HG03175 (cell line): ENCODE measurements around the gene PRSS8.
"Not testable (repeated sequence)": the region's sequence is repeated elsewhere in the genome, so short reads cannot be mapped to it uniquely, and the experiment has no call there.

Experiments used
- ATAC-seq: cut with Tn5 transposase; IDR thresholded peaks from one replicate; pipeline ENCODE4 v1.9.1; 2021; ENCODE audit warnings: mild to moderate bottlenecking, moderate library complexity; ENCODE audit not compliant: unreplicated experiment

The PRSS8 gene

GRCh38 chr16:31145398-31145990 lies 10.0 kb upstream of the PRSS8 start:
- ATAC-seq, result no peak

DNA sequence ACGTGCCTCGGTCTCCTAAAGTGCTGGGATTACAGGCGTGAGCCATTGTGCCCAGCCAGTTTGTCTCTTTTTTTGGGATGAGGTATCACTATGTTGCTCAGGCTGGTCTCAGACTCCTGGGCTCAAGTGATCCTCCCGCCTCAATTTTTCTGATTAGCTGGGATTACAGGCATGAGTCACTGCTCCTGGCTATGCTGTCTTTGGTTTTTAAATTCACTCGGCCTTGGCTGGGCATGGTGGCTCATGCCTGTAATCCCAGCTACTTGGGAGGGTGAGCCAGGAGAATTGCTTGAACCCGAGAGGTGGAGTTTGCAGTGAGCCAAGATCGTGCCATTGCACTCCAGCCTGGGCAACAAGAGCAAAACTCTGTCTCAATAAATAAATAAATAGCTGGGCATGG lies 8.9 kb upstream of the PRSS8 start:
- ATAC-seq, result not testable (repeated sequence)

GRCh38 chr16:31143694-31144148 lies 8.2 kb upstream of the PRSS8 start:
- no peak for ATAC-seq

DNA sequence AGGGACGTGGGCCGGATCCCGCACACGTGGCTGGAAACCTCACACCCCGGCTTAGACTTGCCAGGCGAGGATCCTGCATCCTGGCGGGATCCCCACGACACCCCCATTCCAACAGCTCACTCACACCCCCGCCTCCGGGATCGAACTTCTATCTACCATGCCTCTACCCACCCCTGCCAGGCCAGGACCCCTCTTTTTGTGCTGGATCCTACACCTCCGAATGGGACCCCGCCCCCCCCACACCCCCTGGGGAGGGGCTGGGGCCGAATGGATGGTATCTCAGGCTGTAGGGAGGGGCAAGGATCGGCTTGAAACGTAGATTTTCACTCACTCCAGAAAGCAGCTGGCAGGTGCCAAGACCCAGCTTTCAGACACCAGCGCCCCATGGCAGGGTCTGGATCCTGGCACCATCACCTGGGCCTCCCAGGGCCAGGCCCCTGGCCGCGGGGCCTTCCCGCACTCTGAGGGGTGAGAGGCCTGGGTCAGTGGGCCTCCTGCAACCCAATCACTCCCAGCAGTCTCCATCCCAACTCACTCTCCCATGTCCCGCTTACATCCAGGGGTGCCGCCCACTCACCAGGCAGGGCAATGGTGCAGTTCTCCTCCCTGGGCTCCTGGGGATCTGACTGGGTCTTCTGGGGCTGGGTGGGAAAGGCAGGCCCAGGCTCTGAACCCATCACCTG lies 7.6 kb upstream of the PRSS8 start:
- ATAC-seq, result no peak

GRCh38 chr16:31142109-31143010 lies 6.8 kb upstream of the PRSS8 start:
- peak; percentile 89 for ATAC-seq

DNA sequence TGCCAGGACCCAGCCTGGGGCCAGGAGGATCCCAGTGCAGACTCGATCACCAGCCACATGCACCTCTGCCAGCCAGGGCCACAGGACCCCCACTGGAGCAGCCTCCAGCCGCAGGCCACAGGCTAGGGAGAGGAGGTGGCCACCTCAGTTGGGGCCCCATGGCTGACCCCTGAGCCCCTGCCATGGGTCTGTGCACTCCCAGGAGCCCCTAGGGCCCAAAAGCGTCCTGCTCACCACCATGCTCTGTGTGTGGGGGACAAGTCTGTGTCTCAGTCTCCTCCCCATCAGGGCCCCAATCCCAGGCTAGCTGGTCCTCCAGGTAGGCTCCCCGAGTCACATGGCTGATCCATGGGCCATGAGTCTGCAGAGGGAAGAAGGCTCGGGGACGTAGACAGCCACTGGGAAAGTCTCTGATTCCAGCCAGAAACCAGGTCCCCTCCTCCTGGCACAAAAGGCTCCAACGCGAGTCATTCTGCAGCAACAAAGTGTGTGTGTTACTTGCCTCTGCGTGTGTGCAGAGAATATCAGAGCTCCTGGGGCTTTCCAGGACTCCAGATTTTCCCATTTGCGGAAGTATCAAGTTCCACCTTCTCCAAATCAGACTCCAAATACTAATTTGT lies 6.1 kb upstream of the PRSS8 start:
- no peak for ATAC-seq

GRCh38 chr16:31141071-31141469 lies 5.5 kb upstream of the PRSS8 start:
- ATAC-seq, result not testable (repeated sequence)

- no peak for ATAC-seq
Measured at GRCh38 chr16:31138621-31139578, 3.4 kb upstream of the PRSS8 start.

DNA sequence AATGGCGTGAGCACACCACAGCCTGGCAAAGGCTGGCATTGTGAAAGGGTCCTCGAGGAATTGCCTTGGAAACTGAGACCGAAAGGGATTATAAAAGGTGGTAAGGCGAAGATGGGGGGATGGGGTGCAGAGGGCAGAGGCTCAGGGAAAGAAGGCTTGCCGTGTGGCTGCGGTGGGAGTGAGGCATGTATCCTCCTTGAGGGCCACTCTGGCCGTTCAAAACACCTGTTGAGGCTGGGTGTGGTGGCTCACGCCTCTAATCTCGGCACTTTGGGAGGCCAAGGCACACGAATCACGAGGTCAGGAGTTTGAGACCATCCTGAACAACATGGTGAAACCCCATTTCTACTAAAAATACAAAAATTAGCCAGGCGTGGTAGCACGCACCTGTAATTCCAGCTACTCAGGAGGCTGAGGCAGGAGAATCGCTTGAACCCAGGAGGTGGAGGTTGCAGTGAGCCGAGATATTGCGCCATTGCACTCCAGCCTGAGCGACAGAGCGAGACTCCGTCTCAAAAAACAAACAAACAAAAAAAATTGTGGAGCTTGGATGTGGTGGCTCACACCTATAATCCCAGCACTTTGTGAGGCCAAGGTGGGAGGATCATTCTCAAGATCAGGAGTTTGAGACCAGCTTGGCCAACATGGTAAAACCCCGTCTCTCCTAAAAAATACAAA lies 1.4 kb upstream of the PRSS8 start:
- not testable (repeated sequence) for ATAC-seq

DNA sequence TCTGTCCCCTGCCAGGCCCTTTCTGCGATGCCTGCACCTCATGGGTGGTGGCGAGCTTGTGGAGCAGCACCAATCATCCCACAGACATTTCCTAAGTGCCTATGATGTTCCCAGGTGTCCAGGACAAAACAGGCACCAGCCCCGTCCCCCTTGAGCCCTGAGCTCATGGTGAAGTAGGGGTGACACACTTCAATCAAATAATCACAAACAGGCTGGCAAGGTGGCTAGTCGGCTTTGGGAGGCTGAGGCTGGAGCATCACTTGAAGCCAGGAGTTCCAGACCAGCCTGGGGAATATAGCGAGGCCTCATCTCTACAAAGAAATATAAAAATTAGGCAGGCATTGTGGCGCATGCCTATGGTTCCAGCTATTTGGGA lies 748 bp upstream of the PRSS8 start:
- ATAC-seq, result no peak

DNA sequence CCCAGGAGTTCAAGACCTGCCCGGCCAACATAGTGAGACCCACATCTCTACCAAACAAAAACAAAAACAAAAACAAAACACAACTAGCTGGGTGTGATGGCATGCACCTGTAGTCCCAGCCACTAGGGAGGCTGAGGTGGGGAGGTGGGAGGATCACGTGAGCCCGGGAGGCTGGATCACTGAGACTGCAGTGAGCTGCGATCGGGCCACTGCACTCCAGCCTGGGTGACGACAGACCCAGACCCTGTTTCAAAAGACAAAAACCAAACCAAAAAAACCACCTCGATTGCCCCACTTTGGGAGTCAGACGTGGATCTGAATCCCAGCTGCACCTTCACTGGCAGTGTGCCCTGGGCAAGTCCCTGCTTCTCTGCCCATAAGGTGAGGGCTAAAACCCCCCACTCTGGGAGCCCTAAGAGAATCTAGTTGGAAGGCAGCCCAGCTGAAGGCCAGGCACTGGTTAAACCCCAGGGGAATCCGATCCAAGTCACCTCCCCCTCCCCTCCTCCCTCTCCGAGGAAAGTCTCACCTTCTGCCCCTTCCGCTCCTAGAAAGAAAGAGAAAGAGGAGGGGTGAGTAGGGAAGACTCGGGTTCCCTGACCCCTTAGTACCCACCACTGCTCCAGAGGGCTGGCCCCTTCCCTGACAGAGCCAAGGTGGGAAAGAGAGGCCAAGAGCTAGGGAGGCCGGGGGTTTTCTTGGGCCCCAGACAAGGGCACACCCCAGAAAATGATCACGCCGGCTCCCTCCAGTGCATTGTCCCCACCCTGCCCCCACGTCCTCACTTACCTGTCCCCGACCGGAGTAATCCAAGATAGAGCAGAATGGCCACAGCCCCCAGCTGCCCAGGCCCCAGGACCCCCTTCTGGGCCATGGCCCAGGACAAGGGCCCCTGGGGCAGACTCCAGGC lies 647 bp downstream of the PRSS8 start:
- no peak for ATAC-seq

GRCh38 chr16:31134091-31134571 lies 1.4 kb downstream of the PRSS8 start:
- ATAC-seq, result no peak

DNA sequence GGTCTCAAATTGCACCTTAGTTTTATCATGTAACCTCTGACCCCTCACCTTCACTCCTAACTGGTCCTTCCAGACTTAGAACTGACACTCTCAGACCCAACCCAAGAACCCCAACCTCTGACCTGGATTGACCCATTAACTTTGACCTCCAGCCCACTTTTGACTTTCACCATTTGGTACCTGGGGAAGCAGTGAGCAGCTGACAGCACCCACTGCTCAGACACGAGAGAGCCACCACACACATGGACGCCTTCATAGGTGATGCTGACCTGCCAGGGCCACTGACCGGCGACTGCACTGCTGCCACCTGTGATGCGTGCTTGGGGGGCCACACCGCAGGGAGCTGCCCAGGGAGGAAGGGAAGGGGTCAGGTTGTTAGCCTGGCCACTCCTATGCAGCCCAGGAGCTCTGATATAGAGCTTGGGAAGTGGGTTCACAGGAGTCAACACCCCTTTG lies 2.5 kb downstream of the PRSS8 start:
- ATAC-seq, result no peak

GRCh38 chr16:31132303-31132979 lies 3.1 kb downstream of the PRSS8 start:
- ATAC-seq, result no peak

GRCh38 chr16:31131841-31132271 lies 3.7 kb downstream of the PRSS8 start:
- no peak for ATAC-seq

DNA sequence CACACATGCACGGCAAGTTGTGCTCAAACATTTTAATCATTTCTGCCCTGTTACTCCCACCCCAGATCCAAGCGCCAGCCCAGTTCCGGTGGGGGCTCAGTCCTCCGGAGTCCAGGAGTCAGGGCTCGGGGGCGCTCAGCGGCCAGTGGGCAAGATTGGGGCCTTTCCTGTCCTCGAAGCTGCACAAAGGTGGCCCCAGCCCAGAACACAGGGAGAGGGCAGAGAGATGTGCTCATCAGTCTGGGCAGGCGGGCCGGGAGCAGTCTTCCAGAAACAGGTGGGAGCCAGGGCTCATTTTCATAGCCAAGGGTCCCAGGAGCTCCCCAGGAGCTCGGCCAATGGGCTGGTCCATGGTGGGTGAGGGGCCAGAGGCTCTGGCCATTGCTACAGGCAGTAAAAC lies 4.1 kb downstream of the PRSS8 start:
- no peak for ATAC-seq

GRCh38 chr16:31130899-31131298 lies 4.6 kb downstream of the PRSS8 start:
- ATAC-seq, result no peak
